Ovary (tissue), 3 donors: ENCODE results near the gene MYO1C.

ENCODE experiments used
- EP300 ChIP-seq: sonication (generic); formaldehyde crosslinking; IDR thresholded peaks from one replicate; pipeline ENCODE4 v1.6.1; 2017; ENCODE audit warnings: antibody characterized with exemption
- POLR2A ChIP-seq: fragments of 450-650 bp; IDR thresholded peaks from one replicate; pipeline ENCODE4 v1.6.1; 2017; ENCODE audit warnings: antibody characterized with exemption, mild to moderate bottlenecking, moderate library complexity
- TF ChIP-seq, protein P1 (sequence below), 3 donors: fragments of 450-650 bp in 2 of 3; fragments of 200-600 bp in 1 of 3; IDR thresholded peaks; one replicate each; pipeline versions ENCODE4 v1.5.1 to v1.8.0; 2016 to 2022; ENCODE audit warnings: antibody characterized with exemption in 3 of 3, mild to moderate bottlenecking in 1 of 3
- donor health status: DM: no; HTN: no; CAD: no.

- TF ChIP-seq POLR2A (no peak), EP300 (no peak)
- TF ChIP-seq, protein P1, sequence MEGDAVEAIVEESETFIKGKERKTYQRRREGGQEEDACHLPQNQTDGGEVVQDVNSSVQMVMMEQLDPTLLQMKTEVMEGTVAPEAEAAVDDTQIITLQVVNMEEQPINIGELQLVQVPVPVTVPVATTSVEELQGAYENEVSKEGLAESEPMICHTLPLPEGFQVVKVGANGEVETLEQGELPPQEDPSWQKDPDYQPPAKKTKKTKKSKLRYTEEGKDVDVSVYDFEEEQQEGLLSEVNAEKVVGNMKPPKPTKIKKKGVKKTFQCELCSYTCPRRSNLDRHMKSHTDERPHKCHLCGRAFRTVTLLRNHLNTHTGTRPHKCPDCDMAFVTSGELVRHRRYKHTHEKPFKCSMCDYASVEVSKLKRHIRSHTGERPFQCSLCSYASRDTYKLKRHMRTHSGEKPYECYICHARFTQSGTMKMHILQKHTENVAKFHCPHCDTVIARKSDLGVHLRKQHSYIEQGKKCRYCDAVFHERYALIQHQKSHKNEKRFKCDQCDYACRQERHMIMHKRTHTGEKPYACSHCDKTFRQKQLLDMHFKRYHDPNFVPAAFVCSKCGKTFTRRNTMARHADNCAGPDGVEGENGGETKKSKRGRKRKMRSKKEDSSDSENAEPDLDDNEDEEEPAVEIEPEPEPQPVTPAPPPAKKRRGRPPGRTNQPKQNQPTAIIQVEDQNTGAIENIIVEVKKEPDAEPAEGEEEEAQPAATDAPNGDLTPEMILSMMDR (IDR thresholded peaks at IDR 0.05) = no peak
These were observed 50.3 kb downstream of the MYO1C start for GRCh38 chr17:1442187-1442586.
